ENCODE measurements around the gene NEFH. TPM values are rescaled to one million over a fixed set of nuclear protein-coding genes. Genes with fewer than 3 reads are reported as not detected.
A peak's percentile ranks its signal among the peaks of the same experiment; 100 is the strongest.

NEFH gene
- total RNA-seq, 4 donors from 2014 or later, result 0.32 to 0.55 (median 0.37) TPM; not detected in 1

- Histone ChIP-seq H3K27me3 (peaks cover 64% of the 10 kb centered on the region), H3K4me1 (peaks cover 0 to 22% (median 17%) of the 10 kb centered on the region in 4 donors), H3K9me3 (no peaks in the 10 kb centered on the region), H3K27ac (no peak overlapping the region), H3K4me3 (no peak overlapping the region), H3K36me3 (no peaks in the 10 kb centered on the region)
- intact Hi-C loops (cut with DNase I; ENCODE audit: low total_unique reads), result no loop called here
- WGBS, 2 donors (ENCODE audit: low coverage in 1 of 2), result 15% methylated on average over 6 to 21 of the region's 21 CpGs
- TF ChIP-seq CTCF (IDR thresholded peaks at IDR 0.05), result no peak
- TF ChIP-seq POLR2A (IDR thresholded peaks at IDR 0.05), result no peak
- no peak for TF ChIP-seq POLR2AphosphoS5 (IDR thresholded peaks at IDR 0.05)
- TF ChIP-seq EP300 (IDR thresholded peaks at IDR 0.05; ENCODE audit: low read depth), result no peak
- DNase-seq, result no peak
- in situ Hi-C loops (cut with MboI; ENCODE audit: low pct_ligation_motif_present in 1 of 4, low pct_unique_long_range_greater_than_20kb in 1 of 4, low sequenced_read_pairs in 3 of 4), result no loop called here
Measured at GRCh38 chr22:29478326-29479276, 1.4 kb upstream of the NEFH start.

GRCh38 chr22:29480262-29480511, 169 bp downstream of the NEFH start:
- in situ Hi-C loops (cut with MboI; ENCODE audit: low pct_ligation_motif_present in 1 of 4, low pct_unique_long_range_greater_than_20kb in 1 of 4, low sequenced_read_pairs in 3 of 4) (no loop called here), intact Hi-C loops (cut with DNase I; ENCODE audit: low total_unique reads) (no loop called here)
- H3K4me3 ChIP-seq, result peak overlapping the region in 2 of 4 donors; percentile 12 to 32
- no peak overlapping the region for H3K27ac ChIP-seq
- peaks cover 0 to 22% (median 17%) of the 10 kb centered on the region in 4 donors for H3K4me1 ChIP-seq
- H3K27me3 ChIP-seq, result peaks cover 60% of the 10 kb centered on the region
- DNase-seq, result no peak
- no peak for TF ChIP-seq EP300 (IDR thresholded peaks at IDR 0.05; ENCODE audit: low read depth)
- TF ChIP-seq CTCF (IDR thresholded peaks at IDR 0.05), result no peak
- TF ChIP-seq POLR2A (IDR thresholded peaks at IDR 0.05), result no peak
- TF ChIP-seq POLR2AphosphoS5 (IDR thresholded peaks at IDR 0.05), result no peak
- no peaks in the 10 kb centered on the region for H3K9me3 ChIP-seq
- no peaks in the 10 kb centered on the region for H3K36me3 ChIP-seq
- WGBS, 2 donors (ENCODE audit: low coverage in 1 of 2), result 24% methylated on average over 28 of the region's 39 CpGs; no CpG with 5 or more reads in 1 of the 2 donors

GRCh38 chr22:29480512-29481264, 670 bp downstream of the NEFH start:
- intact Hi-C loops (cut with DNase I; ENCODE audit: low total_unique reads), result no loop called here
- Histone ChIP-seq H3K4me3 (peak overlapping the region in 2 of 4 donors; percentile 12 to 32), H3K36me3 (no peaks in the 10 kb centered on the region), H3K4me1 (peaks cover 0 to 22% (median 17%) of the 10 kb centered on the region in 4 donors), H3K27ac (no peak overlapping the region), H3K9me3 (no peaks in the 10 kb centered on the region), H3K27me3 (peaks cover 60% of the 10 kb centered on the region)
- TF ChIP-seq POLR2A (IDR thresholded peaks at IDR 0.05) (no peak), EP300 (IDR thresholded peaks at IDR 0.05; ENCODE audit: low read depth) (no peak), CTCF (IDR thresholded peaks at IDR 0.05) (no peak), POLR2AphosphoS5 (IDR thresholded peaks at IDR 0.05) (no peak)
- WGBS, 2 donors (ENCODE audit: low coverage in 1 of 2), result 52% methylated on average over 62 of the region's 107 CpGs; no CpG with 5 or more reads in 1 of the 2 donors
- in situ Hi-C loops (cut with MboI; ENCODE audit: low pct_ligation_motif_present in 1 of 4, low pct_unique_long_range_greater_than_20kb in 1 of 4, low sequenced_read_pairs in 3 of 4), result no loop called here
- DNase-seq, result no peak

- no peak for DNase-seq
- in situ Hi-C loops (cut with MboI; ENCODE audit: low pct_ligation_motif_present in 1 of 4, low pct_unique_long_range_greater_than_20kb in 1 of 4, low sequenced_read_pairs in 3 of 4) (no loop called here), intact Hi-C loops (cut with DNase I; ENCODE audit: low total_unique reads) (no loop called here)
- no peak for TF ChIP-seq EP300 (IDR thresholded peaks at IDR 0.05; ENCODE audit: low read depth)
- no peak for TF ChIP-seq POLR2A (IDR thresholded peaks at IDR 0.05)
- TF ChIP-seq POLR2AphosphoS5 (IDR thresholded peaks at IDR 0.05), result no peak
- no peak for TF ChIP-seq CTCF (IDR thresholded peaks at IDR 0.05)
- H3K4me3 ChIP-seq, result peak overlapping the region in 1 of 4 donors; percentile 32
- peaks cover 0 to 22% (median 17%) of the 10 kb centered on the region in 4 donors for H3K4me1 ChIP-seq
- no peak overlapping the region for H3K27ac ChIP-seq
- no peaks in the 10 kb centered on the region for H3K36me3 ChIP-seq
- peaks cover 55% of the 10 kb centered on the region for H3K27me3 ChIP-seq
- WGBS, 2 donors (ENCODE audit: low coverage in 1 of 2), result 20 to 34% methylated on average over 1 to 15 of the region's 15 CpGs
- H3K9me3 ChIP-seq, result no peaks in the 10 kb centered on the region
Measured at GRCh38 chr22:29481265-29482000, 1.4 kb downstream of the NEFH start.

Measured in transverse colon (tissue), 4 donors.